ENCODE results near the gene MTERF1. TPM values are rescaled to one million over a fixed set of nuclear protein-coding genes. Genes with fewer than 3 reads are reported as not detected.

The MTERF1 gene
- total RNA-seq, 1 experiment from 2014 or later, result 13.1 TPM

GRCh38 chr7:91927912-91928311, 47.4 kb upstream of the MTERF1 start:
- ATAC-seq (no peak), DNase-seq (ENCODE audit: low read depth, low spot score) (no peak)
- Histone ChIP-seq H3K9ac (ENCODE audit: low read length) (no peak overlapping the region), H3K4me1 (ENCODE audit: control insufficient read depth in 1 of 2, insufficient read depth in 2 of 2, low read length in 2 of 2) (peaks cover 0 to 7% of the 10 kb centered on the region in 2 experiments; a peak in 2 of 4 replicates), H3K79me2 (ENCODE audit: insufficient read depth, low read length) (no peaks in the 10 kb centered on the region), H4K20me1 (ENCODE audit: insufficient read depth) (no peaks in the 10 kb centered on the region), H3K9me3 (ENCODE audit: control insufficient read depth in 1 of 2, insufficient read depth in 1 of 2, low read depth in 1 of 2, low read length in 2 of 2) (no peaks in the 10 kb centered on the region), H3K27me3 (ENCODE audit: insufficient read depth, low read length) (no peaks in the 10 kb centered on the region), H3K36me3 (ENCODE audit: control insufficient read depth in 1 of 2, insufficient read depth in 2 of 2, low read length in 2 of 2) (no peaks in the 10 kb centered on the region), H3K27ac (ENCODE audit: low read depth, low read length) (no peak overlapping the region), H2AFZ (ENCODE audit: low read depth, low read length, poor library complexity, severe bottlenecking) (no peak overlapping the region), H3K4me3 (replicated peaks in 1 of 2; ENCODE audit: low read depth in 1 of 2, low read length in 2 of 2) (no peak overlapping the region), H3K9me2 (ENCODE audit: insufficient read depth) (peaks cover 4% of the 10 kb centered on the region; the same call in 1 of the 2 replicates), H3K4me2 (ENCODE audit: low read length) (no peak overlapping the region)
- POLR2A ChIA-PET, result no interaction called here
- no TSS peak for BruUV-seq (replicated peaks)
- RAD21 ChIA-PET (ENCODE audit: low non-redundant PET in 1 of 2, low total read pairs in 2 of 2, uncharacterized antibody in 2 of 2, unreplicated experiment in 2 of 2), result no interaction called here
- intact Hi-C loops (cut with micrococcal nuclease), result no loop called here
- no peak for TF ChIP-seq EZH2phosphoT487 (IDR thresholded peaks at IDR 0.05; ENCODE audit: borderline replicate concordance)
- no peak for TF ChIP-seq REST (IDR thresholded peaks at IDR 0.05; ENCODE audit: low read depth)
- no peak for TF ChIP-seq ELF1 (IDR thresholded peaks at IDR 0.05; ENCODE audit: borderline replicate concordance, low read depth)
- TF ChIP-seq SRF (IDR thresholded peaks at IDR 0.05; ENCODE audit: low read depth), result no peak
- no peak for TF ChIP-seq JUND (IDR thresholded peaks at IDR 0.05)
- TF ChIP-seq RAD21 (IDR thresholded peaks at IDR 0.05; ENCODE audit: low read depth), result no peak
- CTCF ChIA-PET, result no interaction called here

DNA sequence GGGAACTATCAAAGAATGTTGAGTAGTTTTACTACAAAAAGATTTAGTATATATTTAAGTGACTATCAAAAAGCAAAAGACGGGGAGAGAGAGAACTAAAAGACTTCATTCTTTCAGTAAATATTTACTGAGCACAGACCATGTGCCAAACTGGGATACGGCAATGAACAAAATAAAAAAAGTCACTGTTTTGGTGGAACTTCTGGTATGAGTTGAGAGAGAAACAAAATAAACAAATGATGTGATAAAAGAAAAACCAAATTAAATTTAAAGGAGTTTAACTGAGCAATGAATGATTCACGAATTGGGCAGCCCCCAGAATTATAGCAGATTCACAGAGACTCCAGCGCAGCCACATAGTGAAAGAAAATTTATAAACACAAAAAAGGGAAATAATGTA, 42.4 kb upstream of the MTERF1 start:
- Histone ChIP-seq H3K36me3 (ENCODE audit: control insufficient read depth in 1 of 2, insufficient read depth in 2 of 2, low read length in 2 of 2) (no peaks in the 10 kb centered on the region), H3K9ac (ENCODE audit: low read length) (no peak overlapping the region), H3K79me2 (ENCODE audit: insufficient read depth, low read length) (no peaks in the 10 kb centered on the region), H3K4me2 (ENCODE audit: low read length) (no peak overlapping the region), H3K9me2 (ENCODE audit: insufficient read depth) (peaks cover 4% of the 10 kb centered on the region; the same call in 1 of the 2 replicates), H4K20me1 (ENCODE audit: insufficient read depth) (no peaks in the 10 kb centered on the region), H2AFZ (ENCODE audit: low read depth, low read length, poor library complexity, severe bottlenecking) (no peak overlapping the region), H3K4me1 (ENCODE audit: control insufficient read depth in 1 of 2, insufficient read depth in 2 of 2, low read length in 2 of 2) (no peaks in the 10 kb centered on the region), H3K27me3 (ENCODE audit: insufficient read depth, low read length) (no peaks in the 10 kb centered on the region), H3K9me3 (ENCODE audit: control insufficient read depth in 1 of 2, insufficient read depth in 1 of 2, low read depth in 1 of 2, low read length in 2 of 2) (no peaks in the 10 kb centered on the region), H3K4me3 (replicated peaks in 1 of 2; ENCODE audit: low read depth in 1 of 2, low read length in 2 of 2) (no peak overlapping the region), H3K27ac (ENCODE audit: low read depth, low read length) (no peak overlapping the region)
- RAD21 ChIA-PET (ENCODE audit: low non-redundant PET in 1 of 2, low total read pairs in 2 of 2, uncharacterized antibody in 2 of 2, unreplicated experiment in 2 of 2), result no interaction called here
- no peak for ATAC-seq
- no TSS peak for BruUV-seq (replicated peaks)
- intact Hi-C loops (cut with micrococcal nuclease), result no loop called here
- TF ChIP-seq FOSL1 (IDR thresholded peaks at IDR 0.05; ENCODE audit: low read depth) (no peak), JUND (IDR thresholded peaks at IDR 0.05) (no peak), ZBTB33 (IDR thresholded peaks at IDR 0.05; ENCODE audit: extremely low read depth, insufficient replicate concordance, low read length) (no peak)
- CTCF ChIA-PET, result no interaction called here
- DNase-seq (ENCODE audit: low read depth, low spot score), result no peak
- POLR2A ChIA-PET, result no interaction called here
